CD4-positive, alpha-beta memory T cell (primary cell): Measurements from ENCODE around the gene FREM3. TPM values are rescaled to one million over a fixed set of nuclear protein-coding genes. Genes with fewer than 3 reads are reported as not detected.
A peak's percentile ranks its signal among the peaks of the same experiment; 100 is the strongest.

Experiments used
- CTCF ChIA-PET: fragments of 350-600 bp; sonication (Branson Sonifier 250); formaldehyde crosslinking; loops from one replicate; lab custom pipeline; 2021; ENCODE audit warnings: inconsistent platforms; ENCODE audit not compliant: partially characterized antibody; lab: Charles Lee
- POLR2A ChIA-PET: fragments of 350-600 bp; sonication (Branson Sonifier 250); formaldehyde crosslinking; loops from one replicate; lab custom pipeline; 2021; ENCODE audit not compliant: partially characterized antibody; lab: Charles Lee
- DNase-seq, 5 donors: peaks; one replicate each; pipeline versions ENCODE4 v3.0.0 to v3.0.0-alpha.2; 2020 to 2022; ENCODE audit warnings: mixed read lengths in 1 of 5
- H3K27ac ChIP-seq: one replicate; pipeline ENCODE4 v1.7.0; 2013; ENCODE audit warnings: low read depth, low read length
- H3K27me3 ChIP-seq: 2 replicates; pipeline ENCODE4 v1.7.0; 2013; ENCODE audit warnings: mild to moderate bottlenecking, low read length, moderate library complexity; ENCODE audit not compliant: insufficient read depth
- H3K36me3 ChIP-seq: 2 replicates; pipeline ENCODE4 v1.7.0; 2013; ENCODE audit warnings: mild to moderate bottlenecking, low read length, moderate library complexity; ENCODE audit not compliant: insufficient read depth
- H3K4me1 ChIP-seq: 2 replicates; pipeline ENCODE4 v1.7.0; 2013; ENCODE audit warnings: mild to moderate bottlenecking, low read length, moderate library complexity; ENCODE audit not compliant: insufficient read depth
- H3K4me3 ChIP-seq, 2 donors: one replicate each; pipeline ENCODE4 v1.7.0; 2013; ENCODE audit warnings: low read length in 2 of 2, mild to moderate bottlenecking in 1 of 2
- H3K9me3 ChIP-seq, 2 donors: one replicate each; pipeline ENCODE4 v1.7.0; 2013; ENCODE audit warnings: low read length in 2 of 2, control low read depth in 1 of 2; ENCODE audit not compliant: control insufficient read depth in 1 of 2
- H3K27ac Mint-ChIP-seq, 7 donors: one replicate each; pipeline ENCODE4 v1.8.0; 2020 to 2021; ENCODE audit warnings: mixed read lengths in 7 of 7, mild to moderate bottlenecking in 6 of 7, inconsistent platforms in 3 of 7, moderate library complexity in 3 of 7
- H3K27me3 Mint-ChIP-seq, 2 donors: one replicate each; pipeline ENCODE4 v1.8.0; 2020 to 2021; ENCODE audit warnings: mixed read lengths in 2 of 2
- H3K36me3 Mint-ChIP-seq, 2 donors: one replicate each; pipeline ENCODE4 v1.8.0; 2020 to 2021; ENCODE audit warnings: mixed read lengths in 2 of 2, inconsistent platforms in 1 of 2, mild to moderate bottlenecking in 1 of 2
- H3K4me1 Mint-ChIP-seq, 4 donors: one replicate each; pipeline ENCODE4 v1.8.0; 2020 to 2021; ENCODE audit warnings: mixed read lengths in 4 of 4, mild to moderate bottlenecking in 1 of 4
- H3K4me3 Mint-ChIP-seq, 8 donors: one replicate each; pipeline ENCODE4 v1.8.0; 2020 to 2021; ENCODE audit warnings: mixed read lengths in 8 of 8, mild to moderate bottlenecking in 7 of 8, moderate library complexity in 6 of 8, inconsistent platforms in 3 of 8
- H3K9me3 Mint-ChIP-seq, 8 donors: one replicate each; pipeline ENCODE4 v1.8.0; 2020 to 2021; ENCODE audit warnings: mixed read lengths in 8 of 8, mild to moderate bottlenecking in 5 of 8, inconsistent platforms in 3 of 8, moderate library complexity in 1 of 8
- intact Hi-C: fragments of 100-400 bp; cut with micrococcal nuclease; formaldehyde crosslinking; loops from one replicate; pipeline ENCODE4 v1.15.1; 2023
- polyA plus RNA-seq, 2 donors: library from polyadenylated mRNA; unstranded; fragments of 300-500 nt; fragmentation: Illumina TruSeq; gene quantifications; one replicate each; pipeline ENCODE4 v1.2.3, GENCODE V29; 2021
- total RNA-seq, 2 experiments: library from RNA; stranded (reverse); gene quantifications; one replicate each; pipeline ENCODE4 v1.2.3, GENCODE V29; 2021

FREM3 gene
- total and polyA plus RNA-seq, 4 experiments from 2014 or later: not detected

GRCh38 chr4:143558823-143559756 is 141.4 kb downstream of the FREM3 start:
- intact Hi-C loops: loop anchor here (1.0 to 10.0 kb wide), 4 partner anchors 46 to 1502 kb away; partner anchors contain the start of genes SMARCA5 and USP38
- ChIA-PET POLR2A (interaction anchor here (0.6 to 2.5 kb wide), 5 partner anchors 10 to 1539 kb away, joined by 3 to 13 read pairs (median 4); partner anchors contain the start of genes ABCE1, ANAPC10 and SMARCA5), CTCF (interaction anchor here (0.6 to 2.4 kb wide), 15 partner anchors 8 to 1503 kb away, joined by 3 to 16 read pairs (median 4); no protein-coding TSS in a partner anchor)
- Mint-ChIP-seq H3K4me3 (peak overlapping the region; percentile 91 to 98 (median 95)), H3K27ac (peak overlapping the region; percentile 92 to 98 (median 97)), H3K27me3 (no peaks in the 10 kb centered on the region), H3K4me1 (peaks cover 10 to 29% (median 20%) of the 10 kb centered on the region in 4 donors), H3K9me3 (peaks cover 0 to 2% (median 0%) of the 10 kb centered on the region in 8 donors), H3K36me3 (peaks cover 0 to 10% of the 10 kb centered on the region in 2 donors)
- H3K4me3 ChIP-seq: peak overlapping the region; percentile 64 to 78
- peak; percentile 68 to 80 (median 77) for DNase-seq
- peaks cover 19% of the 10 kb centered on the region for H3K4me1 ChIP-seq
- H3K36me3 ChIP-seq: no peaks in the 10 kb centered on the region
- H3K27ac ChIP-seq: peak overlapping the region; percentile 46
- H3K27me3 ChIP-seq: no peaks in the 10 kb centered on the region
- H3K9me3 ChIP-seq: no peaks in the 10 kb centered on the region

DNA sequence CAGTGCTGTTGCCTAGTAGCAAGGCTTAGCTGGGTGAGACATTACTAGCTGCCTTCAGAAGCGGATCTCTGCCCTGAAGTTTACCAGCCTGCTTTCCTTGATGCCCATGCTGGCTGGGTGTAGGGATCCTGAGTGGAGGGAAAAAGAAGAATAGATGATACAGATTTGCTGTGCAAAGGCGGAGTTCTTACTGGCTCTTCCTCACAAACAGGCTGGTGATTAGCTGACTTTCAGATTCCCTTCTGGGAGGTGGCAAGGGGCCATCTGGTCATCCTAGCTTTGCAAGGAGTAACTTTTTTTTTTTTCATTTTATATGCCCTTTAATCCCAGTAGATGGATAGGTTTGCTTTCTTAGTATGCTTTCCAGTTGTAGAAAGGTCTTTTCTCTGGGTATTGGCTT is 142.2 kb downstream of the FREM3 start:
- no peak overlapping the region for H3K27ac ChIP-seq
- ChIA-PET CTCF (interaction anchor here (1.0 to 2.4 kb wide), 12 partner anchors 8 to 1503 kb away, joined by 3 to 16 read pairs (median 4); no protein-coding TSS in a partner anchor), POLR2A (interaction anchor here (0.6 to 2.5 kb wide), 5 partner anchors 11 to 1540 kb away, joined by 3 to 13 read pairs (median 4); partner anchors contain the start of genes ABCE1, ANAPC10 and SMARCA5)
- peaks cover 10 to 29% (median 20%) of the 10 kb centered on the region in 4 donors for H3K4me1 Mint-ChIP-seq
- peak overlapping the region in 7 of 8 donors; percentile 91 to 98 (median 95) for H3K4me3 Mint-ChIP-seq
- H3K4me3 ChIP-seq: no peak overlapping the region
- no peaks in the 10 kb centered on the region for H3K36me3 ChIP-seq
- no peaks in the 10 kb centered on the region for H3K9me3 ChIP-seq
- H3K4me1 ChIP-seq: peaks cover 19% of the 10 kb centered on the region
- no peaks in the 10 kb centered on the region for H3K27me3 Mint-ChIP-seq
- no peak for DNase-seq
- peaks cover 0 to 2% (median 0%) of the 10 kb centered on the region in 8 donors for H3K9me3 Mint-ChIP-seq
- H3K27me3 ChIP-seq: no peaks in the 10 kb centered on the region
- peaks cover 0 to 13% of the 10 kb centered on the region in 2 donors for H3K36me3 Mint-ChIP-seq
- intact Hi-C loops: loop anchor here (10.0 kb wide), 1 partner anchor 373 kb away; the partner anchor contains the start of gene USP38
- peak overlapping the region in 6 of 7 donors; percentile 92 to 98 (median 96) for H3K27ac Mint-ChIP-seq

DNA sequence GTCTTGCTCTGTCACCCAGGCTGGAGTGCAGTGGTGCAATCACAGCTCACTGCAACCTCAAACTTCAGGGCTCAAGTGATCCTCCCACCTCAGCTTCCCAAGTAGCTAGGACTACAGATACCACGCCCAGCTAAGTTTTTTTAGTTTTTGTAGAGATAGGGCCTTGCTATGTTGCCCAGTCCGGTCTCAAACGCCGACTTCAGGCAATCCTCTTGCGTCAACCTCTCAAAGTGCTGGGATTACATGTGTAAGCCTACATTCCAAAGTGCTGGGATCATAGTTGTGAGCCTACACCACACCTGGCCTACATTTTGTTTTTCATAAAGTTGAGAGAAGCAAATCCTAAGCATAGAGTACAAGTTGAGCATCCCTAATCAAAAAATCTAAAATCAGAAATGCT is 144.8 kb downstream of the FREM3 start:
- ChIA-PET POLR2A (no interaction called here), CTCF (no interaction called here)
- Mint-ChIP-seq H3K4me1 (peaks cover 10 to 22% (median 18%) of the 10 kb centered on the region in 4 donors), H3K4me3 (no peak overlapping the region), H3K27me3 (no peaks in the 10 kb centered on the region), H3K9me3 (peaks cover 0 to 2% (median 0%) of the 10 kb centered on the region in 8 donors), H3K36me3 (peaks cover 12 to 37% of the 10 kb centered on the region in 2 donors), H3K27ac (peak overlapping the region in 1 of 7 donors; percentile 43)
- Histone ChIP-seq H3K4me3 (no peak overlapping the region), H3K27me3 (no peaks in the 10 kb centered on the region), H3K4me1 (peaks cover 19% of the 10 kb centered on the region), H3K36me3 (peaks cover 13% of the 10 kb centered on the region), H3K27ac (no peak overlapping the region), H3K9me3 (no peaks in the 10 kb centered on the region)
- intact Hi-C loops: loop anchor here (10.0 kb wide), 1 partner anchor 371 kb away; the partner anchor contains the start of gene USP38
- no peak for DNase-seq

GRCh38 chr4:143554728-143555597 is 145.5 kb downstream of the FREM3 start:
- DNase-seq: no peak
- Mint-ChIP-seq H3K4me3 (no peak overlapping the region), H3K27ac (peak overlapping the region in 2 of 7 donors; percentile 43 to 51), H3K9me3 (peaks cover 0 to 2% (median 0%) of the 10 kb centered on the region in 8 donors), H3K36me3 (peaks cover 17 to 42% of the 10 kb centered on the region in 2 donors), H3K27me3 (no peaks in the 10 kb centered on the region), H3K4me1 (peaks cover 8 to 17% (median 14%) of the 10 kb centered on the region in 4 donors)
- ChIA-PET POLR2A (no interaction called here), CTCF (no interaction called here)
- H3K27me3 ChIP-seq: no peaks in the 10 kb centered on the region
- H3K4me3 ChIP-seq: no peak overlapping the region
- intact Hi-C loops: loop anchor here (10.0 kb wide), 1 partner anchor 370 kb away; the partner anchor contains the start of gene USP38
- no peaks in the 10 kb centered on the region for H3K9me3 ChIP-seq
- H3K4me1 ChIP-seq: peaks cover 12% of the 10 kb centered on the region
- no peak overlapping the region for H3K27ac ChIP-seq
- H3K36me3 ChIP-seq: peaks cover 18% of the 10 kb centered on the region

DNA sequence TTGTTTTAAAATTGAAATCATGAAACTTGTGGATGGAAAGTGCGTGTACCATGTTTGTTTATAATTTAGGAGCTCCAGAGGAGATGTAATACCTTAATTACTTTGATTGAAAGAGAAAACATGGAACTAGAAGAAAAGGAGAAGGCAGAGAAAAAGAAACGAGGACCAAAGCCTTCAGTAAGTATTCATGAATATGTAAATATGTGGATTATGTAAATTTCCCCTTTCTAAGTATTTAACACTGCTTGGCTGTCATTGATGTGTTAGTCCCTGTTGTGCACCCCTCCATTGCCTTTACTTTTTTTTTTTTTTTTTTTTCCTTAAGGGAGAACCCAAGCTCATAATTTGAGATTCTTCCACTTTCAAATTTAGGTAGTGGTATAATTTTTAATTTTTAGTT is 150.5 kb downstream of the FREM3 start:
- H3K9me3 Mint-ChIP-seq: no peaks in the 10 kb centered on the region
- peaks cover 48 to 73% of the 10 kb centered on the region in 2 donors for H3K36me3 Mint-ChIP-seq
- Histone ChIP-seq H3K27me3 (no peaks in the 10 kb centered on the region), H3K9me3 (no peaks in the 10 kb centered on the region), H3K4me1 (no peaks in the 10 kb centered on the region), H3K27ac (no peak overlapping the region), H3K4me3 (no peak overlapping the region), H3K36me3 (peaks cover 57% of the 10 kb centered on the region)
- no peak for DNase-seq
- intact Hi-C loops: loop anchor here (10.0 kb wide), 1 partner anchor 365 kb away; the partner anchor contains the start of gene USP38
- POLR2A ChIA-PET: interaction anchor here (1.1 kb wide), 1 partner anchor 39 kb away, joined by 3 read pairs; no protein-coding TSS in a partner anchor
- peak overlapping the region in 2 of 7 donors; percentile 17 to 75 for H3K27ac Mint-ChIP-seq
- H3K4me1 Mint-ChIP-seq: peaks cover 0 to 12% (median under 1%) of the 10 kb centered on the region in 4 donors
- CTCF ChIA-PET: interaction anchor here (0.7 kb wide), 1 partner anchor 8 kb away, joined by 4 read pairs; no protein-coding TSS in a partner anchor
- H3K4me3 Mint-ChIP-seq: no peak overlapping the region
- H3K27me3 Mint-ChIP-seq: no peaks in the 10 kb centered on the region

DNA sequence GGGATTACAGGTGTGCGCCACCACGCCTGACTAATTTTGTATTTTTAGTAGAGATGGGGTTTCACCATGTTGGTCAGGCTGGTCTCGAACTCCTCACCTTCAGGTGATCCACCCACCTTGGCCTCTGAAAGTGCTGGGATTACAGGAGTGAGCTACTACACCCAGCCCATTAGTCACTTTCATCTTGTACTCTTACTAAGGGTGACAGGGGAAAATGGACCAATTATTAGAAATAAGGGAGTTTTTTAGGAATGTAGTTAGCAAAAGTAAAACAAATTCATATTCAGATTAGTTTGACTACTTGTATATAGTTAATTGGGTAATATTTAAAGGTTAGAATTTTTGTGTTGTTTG is 160.8 kb downstream of the FREM3 start:
- Mint-ChIP-seq H3K36me3 (peaks cover 72 to 82% of the 10 kb centered on the region in 2 donors), H3K4me3 (no peak overlapping the region), H3K4me1 (peaks cover 11 to 17% (median 14%) of the 10 kb centered on the region in 4 donors), H3K27ac (peak overlapping the region in 3 of 7 donors; percentile 31 to 73 (median 43)), H3K9me3 (no peaks in the 10 kb centered on the region), H3K27me3 (no peaks in the 10 kb centered on the region)
- H3K4me1 ChIP-seq: no peaks in the 10 kb centered on the region
- H3K4me3 ChIP-seq: no peak overlapping the region
- ChIA-PET CTCF (no interaction called here), POLR2A (no interaction called here)
- DNase-seq: no peak
- no peak overlapping the region for H3K27ac ChIP-seq
- no peaks in the 10 kb centered on the region for H3K9me3 ChIP-seq
- intact Hi-C loops: no loop called here
- H3K27me3 ChIP-seq: no peaks in the 10 kb centered on the region
- peaks cover 72% of the 10 kb centered on the region for H3K36me3 ChIP-seq
